RWPE2 (cell line): ENCODE measurements around the gene SLC39A8.

ENCODE experiments used
- ATAC-seq: fragments of 200-7000 bp; cut with Tn5 transposase; 3 replicates; pipeline ENCODE4 v1.9.1; 2021; ENCODE audit warnings: low read depth
- DNase-seq: peaks from one replicate; pipeline ENCODE4 v3.0.0-alpha.2; 2020; ENCODE audit warnings: low spot score
- H3K27ac ChIP-seq: fragments of 450-650 bp; 2 replicates; pipeline ENCODE4 v1.5.1; 2017; ENCODE audit warnings: mild to moderate bottlenecking; ENCODE audit not compliant: poor library complexity, severe bottlenecking
- H3K27me3 ChIP-seq: fragments of 250-450 bp; sonication (Bioruptor Pico); 2 replicates; pipeline ENCODE4 v1.5.1; 2021; ENCODE audit warnings: mild to moderate bottlenecking, moderate library complexity; ENCODE audit not compliant: insufficient read depth, poor library complexity, severe bottlenecking
- H3K36me3 ChIP-seq: fragments of 250-450 bp; sonication (Bioruptor Pico); 2 replicates; pipeline ENCODE4 v1.5.1; 2020; ENCODE audit warnings: low read depth, mild to moderate bottlenecking, moderate library complexity
- H3K4me1 ChIP-seq: fragments of 250-450 bp; sonication (Bioruptor Pico); 2 replicates; pipeline ENCODE4 v1.5.1; 2021; ENCODE audit warnings: mild to moderate bottlenecking, moderate library complexity; ENCODE audit not compliant: insufficient read depth, poor library complexity, severe bottlenecking
- H3K4me3 ChIP-seq: fragments of 250-450 bp; sonication (Bioruptor Pico); 2 replicates; pipeline ENCODE4 v1.5.1; 2021; ENCODE audit warnings: mild to moderate bottlenecking, moderate library complexity; ENCODE audit not compliant: severe bottlenecking
- H3K9me3 ChIP-seq: fragments of 250-450 bp; sonication (Bioruptor Pico); 2 replicates; pipeline ENCODE4 v1.5.1; 2021; ENCODE audit warnings: mild to moderate bottlenecking, moderate library complexity; ENCODE audit not compliant: severe bottlenecking
- TF ChIP-seq, protein P1 (sequence below): fragments of 450-650 bp; IDR thresholded peaks from one replicate; pipeline ENCODE4 v1.5.1; 2017; ENCODE audit warnings: mild to moderate bottlenecking, moderate library complexity; ENCODE audit not compliant: poor library complexity, severe bottlenecking

SLC39A8 gene

DNA sequence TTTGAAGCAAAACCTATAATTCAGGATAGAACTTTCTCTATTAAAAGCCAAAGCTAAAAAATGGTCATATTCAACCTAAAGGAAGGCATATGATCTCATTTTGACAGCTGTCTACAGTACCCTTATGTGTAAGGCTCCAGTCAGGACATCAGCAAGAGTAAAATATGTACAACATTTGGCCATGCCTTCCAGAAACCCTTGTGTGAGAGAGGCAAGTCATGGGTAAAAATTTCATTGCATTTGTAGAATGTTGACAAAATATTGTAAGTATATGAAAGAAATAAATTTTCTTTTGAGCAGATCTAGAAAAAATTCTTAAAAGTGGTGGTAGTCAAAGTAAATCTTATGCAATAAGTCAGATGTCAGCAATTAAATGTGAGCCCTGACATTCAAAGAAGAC is 132.3 kb downstream of the SLC39A8 start:
- DNase-seq (no peak), ATAC-seq (no peak)
- H3K27me3 ChIP-seq, result no peaks in the 10 kb centered on the region
- H3K4me1 ChIP-seq, result no peaks in the 10 kb centered on the region
- no peak overlapping the region for H3K4me3 ChIP-seq
- H3K36me3 ChIP-seq, result no peaks in the 10 kb centered on the region
- TF ChIP-seq, protein P1, sequence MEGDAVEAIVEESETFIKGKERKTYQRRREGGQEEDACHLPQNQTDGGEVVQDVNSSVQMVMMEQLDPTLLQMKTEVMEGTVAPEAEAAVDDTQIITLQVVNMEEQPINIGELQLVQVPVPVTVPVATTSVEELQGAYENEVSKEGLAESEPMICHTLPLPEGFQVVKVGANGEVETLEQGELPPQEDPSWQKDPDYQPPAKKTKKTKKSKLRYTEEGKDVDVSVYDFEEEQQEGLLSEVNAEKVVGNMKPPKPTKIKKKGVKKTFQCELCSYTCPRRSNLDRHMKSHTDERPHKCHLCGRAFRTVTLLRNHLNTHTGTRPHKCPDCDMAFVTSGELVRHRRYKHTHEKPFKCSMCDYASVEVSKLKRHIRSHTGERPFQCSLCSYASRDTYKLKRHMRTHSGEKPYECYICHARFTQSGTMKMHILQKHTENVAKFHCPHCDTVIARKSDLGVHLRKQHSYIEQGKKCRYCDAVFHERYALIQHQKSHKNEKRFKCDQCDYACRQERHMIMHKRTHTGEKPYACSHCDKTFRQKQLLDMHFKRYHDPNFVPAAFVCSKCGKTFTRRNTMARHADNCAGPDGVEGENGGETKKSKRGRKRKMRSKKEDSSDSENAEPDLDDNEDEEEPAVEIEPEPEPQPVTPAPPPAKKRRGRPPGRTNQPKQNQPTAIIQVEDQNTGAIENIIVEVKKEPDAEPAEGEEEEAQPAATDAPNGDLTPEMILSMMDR, result no peak
- H3K9me3 ChIP-seq, result no peaks in the 10 kb centered on the region
- no peak overlapping the region for H3K27ac ChIP-seq
